Fibroblast of lung (primary cell): Measurements from ENCODE around the gene INHBC.
"Not testable (repeated sequence)": the region's sequence is repeated elsewhere in the genome, so short reads cannot be mapped to it uniquely, and the experiment has no call there.

Experiments used
- CTCF ChIP-seq, 2 donors: IDR thresholded peaks in 1 of 2; conservative IDR thresholded peaks in 1 of 2; 1 replicate in 1 of 2; 2 replicates in 1 of 2; pipeline ENCODE4 v1.5.1; 2011 to 2012; ENCODE audit warnings: low read length in 2 of 2, control low read depth in 1 of 2, inconsistent platforms in 1 of 2, low read depth in 1 of 2, mild to moderate bottlenecking in 1 of 2
- EZH2 ChIP-seq: IDR thresholded peaks from 2 replicates; pipeline ENCODE4 v1.5.1; 2012; ENCODE audit warnings: low read length, control low read depth, mild to moderate bottlenecking; ENCODE audit errors: missing control alignments

DNA sequence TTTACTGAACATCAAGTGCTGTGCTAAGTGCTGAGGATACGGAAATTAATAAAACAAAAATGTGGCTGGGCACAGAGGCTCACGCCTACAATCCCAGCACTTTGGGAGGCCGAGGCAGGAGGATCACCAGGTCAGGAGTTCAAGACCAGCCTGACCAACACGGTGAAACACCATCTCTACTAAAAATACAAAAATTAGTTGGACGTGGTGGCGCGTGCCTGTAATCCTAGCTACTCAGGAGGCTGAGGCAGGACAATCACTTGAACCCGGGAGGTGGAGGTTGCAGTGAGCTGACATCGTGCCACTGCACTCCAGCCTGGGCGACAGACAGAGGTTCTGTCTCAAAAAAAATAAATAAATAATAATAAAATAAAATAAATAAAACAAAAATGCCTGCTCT lies 7.6 kb upstream of the INHBC start:
- not testable (repeated sequence) for TF ChIP-seq EZH2; CTCF (conservative IDR thresholded peaks at IDR 0.05 in 1 of 2, IDR thresholded peaks at IDR 0.05 in 1 of 2; ENCODE audit: low read depth in 1 of 2, low read length in 2 of 2)
